ENCODE data around the gene CEP112.
"Not testable (repeated sequence)": the region's sequence is repeated elsewhere in the genome, so short reads cannot be mapped to it uniquely, and the experiment has no call there.

The CEP112 gene

GRCh38 chr17:65886315-65887245 is 305.4 kb downstream of the CEP112 start:
- DNase-seq (ENCODE audit: low read depth), result no peak

- DNase-seq (ENCODE audit: low read depth), result no peak
Measured at GRCh38 chr17:65885541-65886312, 306.2 kb downstream of the CEP112 start.

- no peak for DNase-seq (ENCODE audit: low read depth)
Measured at GRCh38 chr17:65876985-65877384, 314.9 kb downstream of the CEP112 start.

GRCh38 chr17:65868881-65869280 is 323.1 kb downstream of the CEP112 start:
- DNase-seq (ENCODE audit: low read depth), result no peak

- no peak for DNase-seq (ENCODE audit: low read depth)
Measured at GRCh38 chr17:65867014-65867413, 324.9 kb downstream of the CEP112 start.

- no peak for DNase-seq (ENCODE audit: low read depth)
Measured at GRCh38 chr17:65865715-65866425, 326.1 kb downstream of the CEP112 start.

GRCh38 chr17:65864394-65864793 is 327.5 kb downstream of the CEP112 start:
- no peak for DNase-seq (ENCODE audit: low read depth)

- no peak for DNase-seq (ENCODE audit: low read depth)
Measured at GRCh38 chr17:65857718-65858117, 334.2 kb downstream of the CEP112 start.

GRCh38 chr17:65856865-65857264 is 335.1 kb downstream of the CEP112 start:
- DNase-seq (ENCODE audit: low read depth), result no peak

GRCh38 chr17:65855675-65856074 is 336.3 kb downstream of the CEP112 start:
- DNase-seq (ENCODE audit: low read depth), result no peak

- no peak for DNase-seq (ENCODE audit: low read depth)
Measured at GRCh38 chr17:65855245-65855644, 336.7 kb downstream of the CEP112 start.

- no peak for DNase-seq (ENCODE audit: low read depth)
Measured at GRCh38 chr17:65853816-65854215, 338.1 kb downstream of the CEP112 start.

- DNase-seq (ENCODE audit: low read depth), result no peak
Measured at GRCh38 chr17:65852911-65853310, 339.0 kb downstream of the CEP112 start.

- no peak for DNase-seq (ENCODE audit: low read depth)
Measured at GRCh38 chr17:65851965-65852736, 339.8 kb downstream of the CEP112 start.

- DNase-seq (ENCODE audit: low read depth), result no peak
Measured at GRCh38 chr17:65850486-65850885, 341.4 kb downstream of the CEP112 start.

- no peak for DNase-seq (ENCODE audit: low read depth)
Measured at GRCh38 chr17:65848751-65849150, 343.2 kb downstream of the CEP112 start.

- no peak for DNase-seq (ENCODE audit: low read depth)
Measured at GRCh38 chr17:65841089-65841488, 350.8 kb downstream of the CEP112 start.

- not testable (repeated sequence) for DNase-seq (ENCODE audit: low read depth)
Measured at GRCh38 chr17:65837232-65837631, 354.7 kb downstream of the CEP112 start.

GRCh38 chr17:65833214-65833613 is 358.7 kb downstream of the CEP112 start:
- DNase-seq (ENCODE audit: low read depth), result no peak

GRCh38 chr17:65830356-65830755 is 361.6 kb downstream of the CEP112 start:
- no peak for DNase-seq (ENCODE audit: low read depth)

GRCh38 chr17:65826577-65826976 is 365.4 kb downstream of the CEP112 start:
- not testable (repeated sequence) for DNase-seq (ENCODE audit: low read depth)

- DNase-seq (ENCODE audit: low read depth), result no peak
Measured at GRCh38 chr17:65824901-65825300, 367.0 kb downstream of the CEP112 start.
